NCI-H2081 treated with DMSO at 0.1 percent for 48 hours (cell line): ENCODE results near the gene RASD2.

Experiments used
- DNase-seq: peaks from one replicate; lab custom pipeline; 2025; lab: John Stamatoyannopoulos, UW

RASD2 gene

DNA sequence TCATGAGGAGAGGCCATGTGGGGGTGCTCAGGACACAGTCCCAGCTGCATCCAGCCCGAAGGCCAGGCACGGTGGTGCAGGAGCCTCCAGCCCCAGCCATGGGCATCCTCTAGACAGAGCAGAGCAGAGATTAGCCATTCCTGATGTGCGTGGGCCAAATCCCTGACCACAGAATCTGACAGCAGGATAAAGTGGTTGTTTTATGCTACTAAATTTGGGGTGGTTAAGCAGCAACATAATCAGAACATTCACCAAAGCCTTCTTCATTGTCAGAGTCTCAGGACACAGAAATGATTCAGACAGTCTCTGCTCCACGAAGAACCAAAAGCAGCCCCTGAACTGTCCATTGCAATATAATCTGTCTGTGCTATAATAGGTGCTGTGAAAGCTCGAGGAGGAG, 19.7 kb downstream of the RASD2 start:
- no peak for DNase-seq

DNA sequence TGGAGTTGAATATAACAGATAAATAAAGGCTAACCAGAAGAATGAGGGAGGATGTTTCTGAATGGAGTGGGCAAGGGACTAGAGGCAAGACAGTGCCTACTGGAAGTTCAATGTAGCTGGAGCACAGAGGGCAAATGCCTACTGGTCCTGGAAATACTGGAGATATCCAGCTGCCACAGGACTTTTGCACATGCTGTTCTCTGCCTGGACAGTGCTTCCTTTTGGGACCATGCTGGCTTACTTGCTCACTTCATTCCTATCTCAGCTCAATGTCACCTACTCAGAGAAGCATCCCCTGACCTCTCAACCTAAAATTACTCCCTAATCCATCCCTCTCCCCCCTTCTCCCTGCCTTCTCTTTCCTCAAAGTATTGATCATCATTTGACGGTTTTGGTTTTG, 20.2 kb downstream of the RASD2 start:
- DNase-seq, result no peak

DNA sequence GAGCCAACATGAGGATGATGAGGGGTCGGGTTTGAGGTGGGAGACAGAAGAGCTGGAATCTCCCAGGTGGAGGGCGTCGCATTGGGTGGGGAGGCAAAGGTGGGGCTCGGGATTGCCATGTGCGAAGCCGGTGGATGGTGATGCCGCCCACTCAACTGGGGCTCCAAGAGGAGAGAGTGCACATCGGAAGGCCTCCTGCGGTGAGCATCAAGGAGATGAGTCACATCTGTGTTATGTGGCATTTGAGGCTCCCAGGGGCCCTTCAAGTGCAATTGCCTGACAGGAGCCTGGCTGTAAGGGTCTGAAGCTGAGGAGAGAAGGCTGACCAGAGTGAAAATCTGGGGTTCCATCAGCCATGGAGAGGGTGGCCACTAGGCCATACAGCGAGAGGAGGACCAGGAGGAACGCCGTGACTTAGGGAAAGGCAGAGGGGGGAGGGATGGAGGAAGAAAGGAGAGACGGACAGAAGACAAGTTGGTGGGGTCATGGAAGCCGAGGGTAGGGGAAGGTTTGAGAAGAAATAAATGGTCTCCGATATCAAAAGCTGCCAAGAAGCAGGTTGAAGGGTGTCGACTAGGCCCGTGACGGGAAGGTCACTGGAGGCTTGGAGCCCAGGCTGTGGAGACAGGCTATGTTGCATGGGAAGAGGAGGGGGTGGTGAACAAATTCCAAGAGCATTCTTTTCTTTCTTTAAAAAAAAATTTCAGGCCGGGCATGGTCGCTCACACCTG, 21.3 kb downstream of the RASD2 start:
- no peak for DNase-seq

DNA sequence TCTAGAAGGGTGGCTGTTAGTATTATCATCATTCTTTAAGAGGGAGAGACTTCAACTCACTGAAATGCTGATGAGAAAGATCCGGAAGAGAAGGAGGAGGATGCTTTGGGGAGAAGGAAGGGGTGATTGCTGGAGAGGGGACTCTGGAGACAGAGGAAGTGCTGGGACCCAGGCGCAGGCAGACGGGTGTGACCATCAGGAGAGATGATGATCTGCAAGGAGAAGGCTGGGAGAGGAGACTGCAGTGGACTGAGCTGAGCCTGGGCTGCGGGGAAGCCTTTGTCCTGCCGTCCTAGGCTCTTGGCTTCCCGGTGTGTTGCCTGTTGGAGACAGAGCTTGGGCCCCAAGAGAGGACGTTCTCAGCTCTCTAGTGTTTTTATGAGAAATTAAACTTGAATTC, 22.6 kb downstream of the RASD2 start:
- DNase-seq, result no peak

DNA sequence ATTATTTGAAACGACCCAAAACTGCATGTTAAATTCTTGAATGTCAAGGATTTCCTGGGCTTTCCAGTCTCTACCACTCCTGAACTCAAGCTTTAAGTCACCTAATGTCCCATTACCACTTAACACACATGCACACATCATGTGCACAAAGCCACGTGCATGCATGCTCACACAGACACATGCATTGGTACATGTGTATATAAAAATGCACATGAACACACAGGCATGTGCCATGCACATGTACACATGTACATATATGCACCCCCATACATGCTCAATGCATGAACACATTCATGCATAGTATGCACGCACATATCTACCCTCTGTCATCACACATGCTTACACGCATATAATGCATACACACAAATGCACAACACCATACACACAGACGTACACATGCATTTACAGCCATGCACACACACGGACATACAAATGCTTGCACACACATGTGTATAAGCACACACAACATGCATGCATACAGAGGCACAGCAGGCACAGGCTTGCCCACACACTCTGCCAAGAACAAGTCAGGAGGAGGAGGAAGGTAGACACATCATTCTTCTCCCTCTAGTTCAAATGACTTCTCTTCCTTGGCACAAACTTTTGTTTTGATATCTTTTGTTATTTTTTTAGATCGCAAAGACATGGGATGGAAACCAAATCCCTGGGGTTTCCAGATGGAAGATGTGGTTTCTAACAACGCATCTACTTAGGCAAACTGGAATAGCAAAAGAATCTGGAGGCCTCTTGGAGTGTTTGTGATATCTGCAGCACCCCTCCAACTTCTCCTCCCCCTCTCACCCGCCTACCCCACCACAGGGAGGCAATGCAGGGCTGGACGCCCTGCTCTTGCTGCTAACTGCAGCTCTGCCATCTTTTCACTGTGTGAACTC, 24.6 kb downstream of the RASD2 start:
- DNase-seq, result no peak

DNA sequence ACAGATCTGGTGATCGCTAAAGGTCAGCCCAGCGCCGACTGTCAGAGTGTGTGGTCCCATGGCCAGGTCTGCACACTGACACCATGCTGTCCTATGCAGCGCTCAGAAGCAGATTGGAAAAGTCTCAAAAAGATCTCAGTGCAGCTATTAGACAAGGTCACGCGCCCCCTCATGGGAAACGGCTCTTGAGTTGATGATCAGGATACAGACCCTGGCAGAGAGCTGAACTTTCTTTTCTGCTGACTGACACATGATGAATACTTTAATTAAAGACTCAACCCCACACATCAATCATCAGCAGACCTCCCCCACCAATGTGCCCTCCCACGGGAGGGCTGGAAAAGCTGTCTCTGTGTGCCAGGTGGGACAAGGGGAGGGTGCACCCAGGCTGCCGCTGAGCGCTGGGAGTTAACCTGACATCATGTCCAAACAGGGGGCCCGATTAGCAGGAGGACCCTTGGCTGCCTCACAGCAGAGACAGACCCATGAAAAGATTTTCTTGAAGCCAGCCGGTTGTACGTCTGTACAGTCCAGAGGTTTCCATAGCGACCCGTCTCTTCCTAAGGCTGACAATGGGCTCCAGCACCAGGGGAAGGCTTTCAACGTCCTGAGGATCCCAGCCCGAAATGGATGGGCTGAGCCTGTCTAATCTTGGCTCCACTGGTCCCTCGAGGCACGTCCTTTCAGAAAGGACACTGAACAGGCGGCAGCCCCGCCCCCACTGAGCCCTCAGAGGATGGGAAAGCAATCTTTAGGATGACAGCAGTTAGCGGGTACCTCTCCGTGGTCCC, 26.9 kb downstream of the RASD2 start:
- no peak for DNase-seq

DNA sequence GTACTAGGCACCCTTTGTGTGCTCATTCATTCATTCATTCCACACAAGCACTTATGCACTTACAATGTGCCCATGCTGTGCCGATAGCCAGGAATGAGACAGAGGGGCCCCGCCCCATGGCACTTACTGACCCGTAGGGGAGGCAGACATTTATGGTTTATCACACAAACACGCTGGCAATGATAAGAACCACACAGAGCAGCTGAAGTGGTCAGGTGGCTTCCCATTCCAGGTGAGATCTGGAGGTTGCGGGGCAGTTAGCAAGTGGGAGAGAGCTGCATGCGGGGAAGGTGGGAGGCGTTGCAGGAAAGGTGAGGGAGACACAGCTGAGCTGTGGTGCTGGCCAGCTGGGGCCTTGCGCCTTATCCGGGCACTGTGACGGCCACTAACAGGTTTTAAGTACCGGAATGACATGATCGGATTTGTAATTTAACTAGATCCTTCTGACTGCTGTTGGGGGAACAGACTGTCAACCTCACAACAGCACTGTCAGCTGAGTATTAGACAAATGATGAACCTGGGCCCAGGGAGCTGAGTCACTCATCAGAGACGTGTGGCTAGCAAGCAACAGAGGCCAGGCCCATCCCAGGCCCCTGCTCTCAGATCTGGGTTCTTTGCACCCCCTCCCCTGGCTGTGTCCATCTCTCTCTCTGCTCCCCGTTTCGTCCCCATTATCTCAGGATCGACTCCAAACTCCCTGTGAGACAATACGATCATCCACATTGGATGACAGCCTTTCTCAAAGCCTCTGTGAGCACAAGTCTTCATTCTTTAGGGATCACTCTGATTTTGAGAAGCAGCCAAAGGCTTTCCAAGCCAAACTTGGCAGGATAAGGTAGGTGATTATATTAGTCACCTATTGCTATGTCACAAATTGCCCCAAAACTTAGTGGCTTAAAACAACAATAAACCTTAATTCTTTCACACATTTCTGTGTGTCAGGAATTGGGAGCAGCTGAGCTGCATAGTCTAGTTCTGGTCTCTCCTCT, 28.4 kb downstream of the RASD2 start:
- DNase-seq, result no peak

DNA sequence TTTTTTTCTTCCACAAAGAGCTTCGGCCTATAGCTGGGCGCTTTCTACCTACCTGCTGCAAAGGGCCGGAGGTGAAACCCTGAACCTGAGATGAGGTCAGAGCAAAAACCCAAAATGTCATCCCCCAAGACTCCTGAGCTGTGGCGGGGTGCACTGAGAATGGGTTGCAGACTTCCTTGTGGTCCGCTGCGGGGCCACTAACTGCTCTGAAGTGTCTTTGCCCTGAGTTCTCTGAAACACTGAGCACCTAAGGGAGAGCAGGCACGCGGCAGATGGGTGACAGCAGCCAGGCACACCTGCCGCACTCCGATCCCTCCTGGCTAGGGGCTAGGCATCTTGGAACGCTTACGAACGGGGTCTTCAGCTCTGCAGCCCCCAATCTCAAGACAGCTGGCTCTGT, 29.3 kb downstream of the RASD2 start:
- no peak for DNase-seq

DNA sequence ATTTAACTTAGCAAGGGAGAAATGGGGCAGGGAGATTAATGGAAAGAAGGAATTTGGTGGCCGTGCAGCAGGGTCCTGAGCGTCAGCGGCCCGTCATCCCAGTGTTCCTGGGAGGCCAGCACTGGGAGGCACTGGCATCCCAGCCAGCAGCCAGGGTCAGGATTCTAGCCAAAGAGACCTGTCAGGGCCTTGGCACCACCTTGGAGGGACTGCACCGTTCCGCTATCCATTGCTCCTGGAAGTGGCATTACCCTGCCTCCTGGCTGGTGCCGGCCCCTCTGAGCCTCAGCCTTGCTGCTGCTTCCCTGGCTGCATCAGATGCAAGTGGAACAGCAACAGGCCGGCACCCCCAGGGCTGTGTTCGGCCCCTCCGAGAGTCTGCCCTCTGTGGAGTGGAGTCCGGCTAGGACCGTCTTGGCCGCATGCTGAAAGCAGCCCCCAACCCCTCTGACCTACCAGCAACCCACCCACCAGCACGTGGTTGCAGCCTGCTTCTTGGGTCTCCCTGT, 30.1 kb downstream of the RASD2 start:
- no peak for DNase-seq

DNA sequence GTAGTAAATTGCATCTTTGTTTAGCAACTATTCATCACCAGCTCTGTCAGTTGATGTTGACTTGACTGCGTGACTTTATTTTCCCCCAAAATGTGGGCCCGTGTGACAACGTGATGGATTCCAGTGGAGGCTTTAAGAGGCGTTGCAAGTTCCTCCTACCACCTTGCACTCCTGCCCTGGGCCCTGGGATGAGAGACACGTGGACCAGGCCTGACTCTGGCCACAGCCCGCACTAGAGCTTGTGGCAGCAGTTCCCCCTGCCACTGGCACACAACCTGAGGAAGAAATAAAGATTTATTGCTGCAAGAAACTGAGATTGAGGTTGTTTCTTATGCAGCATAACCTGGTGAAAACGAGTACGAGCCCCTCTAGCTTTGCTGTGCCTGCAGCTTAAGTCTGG, 31.9 kb downstream of the RASD2 start:
- DNase-seq, result no peak

DNA sequence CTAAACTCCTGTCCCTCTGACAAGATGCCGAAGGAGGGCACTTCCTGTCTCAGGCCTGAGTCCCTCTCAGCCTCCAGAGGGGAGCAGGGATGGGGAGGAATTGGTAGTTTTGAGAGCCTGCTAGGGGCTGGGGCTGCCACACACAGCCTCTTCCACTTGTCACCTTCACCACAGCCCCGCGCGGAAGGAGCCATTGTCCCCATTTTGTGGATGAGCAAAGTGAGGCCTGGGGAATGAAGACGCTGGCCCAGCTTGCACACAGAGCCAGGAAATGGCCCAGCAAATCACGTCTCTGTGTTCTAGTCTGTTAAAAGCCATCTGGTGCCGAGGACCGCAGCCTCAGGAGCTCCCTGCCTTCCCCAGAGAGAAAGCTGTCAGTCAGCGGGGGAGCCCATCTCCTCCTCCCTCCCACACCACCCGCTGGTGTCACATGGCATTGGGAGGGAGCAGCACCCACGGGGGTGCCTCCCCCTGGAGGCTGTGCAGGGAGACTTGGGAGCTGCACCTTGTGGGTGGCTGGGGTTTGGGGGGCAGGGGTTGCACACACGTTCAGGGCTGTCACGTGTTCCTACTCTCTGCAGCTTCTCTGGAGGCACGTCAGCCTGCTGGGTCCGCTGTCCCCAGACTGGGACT, 34.6 kb downstream of the RASD2 start:
- no peak for DNase-seq

DNA sequence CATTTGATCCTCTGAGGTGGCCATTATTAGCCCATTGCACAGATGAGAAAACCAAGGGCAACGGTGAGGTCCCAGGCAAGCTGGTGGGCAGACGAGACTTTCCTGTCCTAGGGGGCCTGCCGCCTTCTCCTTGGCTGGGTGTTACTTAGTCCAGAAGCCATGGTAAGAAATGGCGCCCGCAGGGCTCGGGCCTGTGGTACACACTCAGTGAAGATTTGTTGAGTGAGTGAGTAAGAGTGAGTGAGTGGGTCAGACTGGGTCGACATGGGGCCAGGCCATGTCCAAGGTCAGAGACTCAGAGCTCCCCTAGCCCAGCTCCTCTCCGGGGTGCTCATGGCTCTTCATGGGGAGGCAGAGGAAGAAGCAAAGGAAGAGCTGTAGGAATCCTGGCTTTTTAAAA, 36.0 kb downstream of the RASD2 start:
- DNase-seq, result no peak

DNA sequence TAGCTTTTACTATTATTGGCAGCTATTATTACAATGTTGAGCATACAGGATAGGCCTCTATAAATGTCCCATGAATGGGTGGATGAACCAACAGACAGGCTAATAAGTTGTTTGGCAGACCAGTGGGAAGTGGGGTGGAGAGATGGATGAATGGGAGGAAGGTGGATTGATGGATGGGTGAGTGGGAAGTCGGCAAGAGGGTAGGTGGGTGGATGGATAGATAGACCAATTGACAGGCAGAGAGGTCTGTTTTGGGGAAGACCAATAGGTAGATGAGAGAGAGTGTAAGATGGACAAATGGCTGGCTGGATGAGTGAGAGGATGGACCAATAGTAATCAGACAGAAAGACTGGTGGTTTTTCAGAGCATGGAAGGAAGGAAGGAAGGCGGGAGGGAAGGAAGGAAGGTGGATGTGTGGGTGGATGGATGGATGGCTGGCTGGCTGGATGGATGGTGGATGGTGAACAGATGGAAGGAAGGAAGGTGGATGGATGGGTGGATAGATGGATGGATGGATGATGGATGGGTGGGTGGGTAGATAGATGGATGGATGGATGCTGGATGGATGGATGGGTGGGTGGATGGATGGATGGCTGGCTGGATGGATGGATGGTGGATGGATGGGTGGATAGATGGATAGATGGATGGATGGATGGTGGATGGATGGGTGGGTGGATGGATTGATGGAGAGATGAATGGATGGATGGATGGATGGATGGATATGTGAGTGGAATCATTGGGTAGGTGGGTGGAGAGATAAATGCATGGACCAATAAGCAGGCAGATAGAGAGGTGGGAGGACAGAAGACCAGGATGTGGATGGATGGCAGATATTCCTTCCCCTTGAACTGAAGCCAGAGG, 37.4 kb downstream of the RASD2 start:
- no peak for DNase-seq

DNA sequence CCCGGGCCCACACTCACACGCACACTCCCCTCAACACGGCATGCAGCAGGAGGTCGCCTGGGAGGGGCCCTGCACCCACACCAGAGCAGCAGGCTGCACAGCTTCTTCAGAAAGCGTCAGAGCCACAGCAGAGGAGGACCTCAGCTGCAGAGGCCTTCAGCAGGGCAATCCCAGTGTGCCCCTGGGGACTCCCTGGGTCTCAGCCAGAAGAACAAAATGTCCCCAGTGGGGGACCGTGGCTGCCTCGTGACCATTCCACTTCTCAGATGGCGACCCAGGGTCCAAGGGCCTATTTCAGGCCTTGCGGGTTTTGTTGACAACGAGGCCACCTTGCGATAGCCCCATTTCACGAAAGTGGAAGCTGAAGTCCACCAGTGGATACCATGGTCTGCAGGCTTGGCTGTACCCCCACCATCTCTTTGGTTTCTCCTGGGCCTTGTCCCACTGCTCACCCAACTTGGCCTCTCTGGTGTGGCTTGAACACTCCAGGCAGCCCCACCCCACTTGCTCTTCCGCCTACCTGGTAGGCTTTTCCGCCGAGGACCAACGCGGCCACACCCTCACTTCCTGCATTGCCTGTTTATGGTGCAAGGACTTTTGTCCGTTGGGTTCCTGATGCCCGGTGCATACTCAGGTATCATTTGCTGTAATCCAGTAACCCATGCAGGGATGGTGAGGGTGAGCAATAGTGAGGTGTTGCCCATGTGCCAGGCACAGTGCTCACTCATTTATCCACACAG, 38.4 kb downstream of the RASD2 start:
- DNase-seq, result no peak

DNA sequence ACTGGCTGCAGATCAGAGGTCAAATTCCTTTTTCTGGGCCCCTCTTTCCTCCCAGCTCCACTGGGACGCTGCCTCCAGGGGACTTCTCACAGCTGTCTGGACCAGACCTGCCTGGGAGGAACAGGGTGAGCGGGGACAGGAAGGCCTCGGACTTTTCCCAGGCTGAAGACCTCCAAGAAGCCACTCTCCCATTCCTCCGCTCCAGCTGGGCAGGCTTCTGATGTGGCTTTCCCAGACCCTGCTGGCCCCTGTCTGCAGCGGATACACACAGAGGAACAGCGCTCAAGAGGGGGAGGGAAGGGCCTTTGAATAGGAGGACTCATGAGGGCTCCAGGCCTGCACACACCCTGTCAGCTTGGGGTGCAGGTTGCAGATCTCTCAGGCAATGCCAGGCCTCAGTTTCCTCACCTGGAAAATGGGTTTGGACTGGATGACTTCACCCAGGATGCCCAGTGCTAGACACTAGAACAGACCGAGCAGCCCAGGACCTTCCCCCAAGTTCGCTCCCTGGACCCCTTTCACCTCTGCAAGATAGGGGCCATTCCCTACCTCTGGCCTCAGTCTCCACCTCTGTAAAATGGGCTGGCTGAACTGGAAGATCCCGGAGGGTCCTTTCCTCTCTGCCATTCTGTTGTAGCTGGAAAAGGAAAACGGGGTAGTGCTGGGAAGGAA, 39.9 kb downstream of the RASD2 start:
- no peak for DNase-seq

DNA sequence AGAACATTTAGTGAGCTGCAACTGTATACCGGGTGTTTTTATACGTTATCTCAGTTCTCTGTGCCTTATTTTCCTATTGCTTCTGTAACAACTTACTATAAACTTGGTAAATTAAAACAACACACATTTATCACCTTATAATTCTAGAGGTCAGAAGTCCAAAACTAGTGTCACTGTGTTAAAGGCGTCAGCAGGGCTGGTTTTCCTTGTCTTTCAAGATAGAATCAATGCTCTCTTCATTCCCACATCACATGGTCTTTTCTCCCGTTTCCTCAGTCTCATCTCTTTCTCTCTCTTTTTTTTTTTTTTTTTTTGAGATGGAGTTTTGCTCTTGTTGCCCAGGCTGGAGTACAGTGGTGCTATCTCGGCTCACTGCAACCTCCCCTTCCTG, 40.4 kb downstream of the RASD2 start:
- no peak for DNase-seq

DNA sequence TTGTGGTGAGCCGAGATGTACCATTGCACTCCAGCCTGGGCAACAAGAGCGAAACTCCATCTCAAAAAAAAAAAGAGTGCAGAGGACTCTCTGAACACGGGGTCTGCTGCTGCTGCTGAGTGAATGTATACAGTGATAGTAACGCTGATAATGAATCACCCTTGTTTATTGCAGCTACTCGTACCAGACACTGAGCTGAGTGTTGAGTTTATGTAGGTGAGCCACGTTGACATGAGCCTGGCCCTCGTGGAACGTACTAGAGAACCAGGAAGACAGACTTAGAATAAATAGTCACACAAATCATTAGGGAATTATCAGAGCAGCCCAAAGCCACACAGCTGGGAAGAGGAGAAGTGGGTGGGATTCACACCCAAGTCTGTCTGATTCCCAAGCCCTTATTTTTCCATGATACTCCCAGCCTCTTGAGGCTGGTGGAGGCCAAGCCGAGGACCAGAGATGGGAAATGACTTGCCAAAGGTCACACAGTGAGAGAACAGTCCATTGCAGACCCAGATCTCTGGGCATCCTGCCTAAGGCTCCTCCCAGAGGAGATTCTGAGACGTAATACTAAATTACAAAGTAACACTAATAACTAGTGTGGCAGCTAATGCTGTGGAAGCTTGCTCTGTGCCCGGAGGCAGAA, 41.7 kb downstream of the RASD2 start:
- DNase-seq, result no peak
